ENCODE data around the gene PDZD4. TPM values are rescaled to one million over a fixed set of nuclear protein-coding genes. Genes with fewer than 3 reads are reported as not detected.

Gene PDZD4
- total and polyA plus RNA-seq, 4 donors = 0.15 to 1.8 (median 0.69) TPM

DNA sequence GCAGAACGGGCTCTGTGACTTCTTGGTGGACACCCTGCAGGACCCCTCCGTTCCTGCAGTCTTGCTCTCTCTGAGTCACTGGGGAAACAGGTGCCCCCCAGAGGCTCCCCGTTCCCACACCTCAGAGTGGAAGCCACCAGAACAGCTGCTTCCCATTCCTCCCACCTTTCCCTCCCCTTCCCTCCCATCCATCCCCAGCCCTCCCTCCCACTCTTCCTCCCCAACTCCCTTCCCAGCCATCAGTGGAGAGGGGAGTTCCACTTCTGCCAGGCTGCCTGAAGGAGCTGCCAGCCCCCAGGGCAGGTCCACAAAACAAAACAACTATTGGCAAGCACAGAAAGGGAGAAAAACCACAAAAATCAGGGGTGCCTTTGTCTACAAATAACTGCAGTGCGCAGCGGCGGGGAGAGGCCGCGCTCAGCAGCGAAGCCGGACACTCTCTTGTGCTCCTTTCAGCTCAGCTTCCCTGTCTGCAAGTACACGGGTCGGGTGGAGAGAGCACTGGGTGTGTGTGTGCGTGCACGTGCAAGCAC is 27.8 kb downstream of the PDZD4 start:
- Histone ChIP-seq H3K4me1 (ENCODE audit: control insufficient read depth in 4 of 4, insufficient read depth in 4 of 4, low read length in 3 of 4) (no peaks in the 10 kb centered on the region), H3K27ac (ENCODE audit: low read depth in 1 of 2, low read length in 2 of 2) (no peak overlapping the region), H3K27me3 (ENCODE audit: control insufficient read depth in 4 of 4, insufficient read depth in 4 of 4, low read length in 3 of 4) (no peaks in the 10 kb centered on the region), H3K4me3 (ENCODE audit: low read depth in 1 of 3, low read length in 3 of 3) (no peak overlapping the region), H3K36me3 (ENCODE audit: control insufficient read depth in 4 of 4, insufficient read depth in 3 of 4, low read depth in 1 of 4, low read length in 3 of 4) (peaks cover 0 to 10% (median 2%) of the 10 kb centered on the region in 4 donors), H3K9me3 (ENCODE audit: control insufficient read depth in 4 of 4, low read length in 3 of 4) (no peaks in the 10 kb centered on the region), H3K9ac (ENCODE audit: low read depth in 1 of 2, low read length in 2 of 2) (no peak overlapping the region)
- DNase-seq (ENCODE audit: low spot score) = no peak
- TF ChIP-seq REST (IDR thresholded peaks at IDR 0.05) = no peak
- no peak for TF ChIP-seq MAX (IDR thresholded peaks at IDR 0.05)
- no peak for TF ChIP-seq GABPA (IDR thresholded peaks at IDR 0.05 in 1 of 2, conservative IDR thresholded peaks at IDR 0.05 in 1 of 2)
- no peak for TF ChIP-seq JUND (IDR thresholded peaks at IDR 0.05)
- TF ChIP-seq NR2F2 (IDR thresholded peaks at IDR 0.05) = no peak
- TF ChIP-seq HNF4A (conservative IDR thresholded peaks at IDR 0.05) = no peak
- TF ChIP-seq, protein P1, sequence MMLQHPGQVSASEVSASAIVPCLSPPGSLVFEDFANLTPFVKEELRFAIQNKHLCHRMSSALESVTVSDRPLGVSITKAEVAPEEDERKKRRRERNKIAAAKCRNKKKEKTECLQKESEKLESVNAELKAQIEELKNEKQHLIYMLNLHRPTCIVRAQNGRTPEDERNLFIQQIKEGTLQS (IDR thresholded peaks at IDR 0.05) = no peak
- TF ChIP-seq TAF1 (conservative IDR thresholded peaks at IDR 0.05) = no peak
- TF ChIP-seq FOXA1 (IDR thresholded peaks at IDR 0.05) = no peak
- no peak for TF ChIP-seq RAD21 (IDR thresholded peaks at IDR 0.05)
- TF ChIP-seq YY1 (IDR thresholded peaks at IDR 0.05) = no peak
- TF ChIP-seq SP1 (IDR thresholded peaks at IDR 0.05) = no peak
- no peak for TF ChIP-seq CTCF (IDR thresholded peaks at IDR 0.05; ENCODE audit: low read depth, low read length, missing input control)
- 75% methylated on average over 14 of the region's 14 CpGs for WGBS

- DNase-seq (ENCODE audit: low spot score) = no peak
- Histone ChIP-seq H3K4me3 (ENCODE audit: low read depth in 1 of 3, low read length in 3 of 3) (no peak overlapping the region), H3K4me1 (ENCODE audit: control insufficient read depth in 4 of 4, insufficient read depth in 4 of 4, low read length in 3 of 4) (peaks cover 0 to 3% (median 0%) of the 10 kb centered on the region in 4 donors), H3K36me3 (ENCODE audit: control insufficient read depth in 4 of 4, insufficient read depth in 3 of 4, low read depth in 1 of 4, low read length in 3 of 4) (peaks cover 0 to 16% (median 4%) of the 10 kb centered on the region in 4 donors), H3K27me3 (ENCODE audit: control insufficient read depth in 4 of 4, insufficient read depth in 4 of 4, low read length in 3 of 4) (no peaks in the 10 kb centered on the region), H3K27ac (ENCODE audit: low read depth in 1 of 2, low read length in 2 of 2) (no peak overlapping the region), H3K9me3 (ENCODE audit: control insufficient read depth in 4 of 4, low read length in 3 of 4) (peaks cover 0 to 3% (median 0%) of the 10 kb centered on the region in 4 donors), H3K9ac (ENCODE audit: low read depth in 1 of 2, low read length in 2 of 2) (no peak overlapping the region)
- TF ChIP-seq CTCF (IDR thresholded peaks at IDR 0.05; ENCODE audit: low read depth, low read length, missing input control) = no peak
- no peak for TF ChIP-seq HNF4A (conservative IDR thresholded peaks at IDR 0.05)
- TF ChIP-seq ZBTB33 (IDR thresholded peaks at IDR 0.05) = no peak
- TF ChIP-seq FOXA2 (IDR thresholded peaks at IDR 0.05) = no peak
- TF ChIP-seq JUND (IDR thresholded peaks at IDR 0.05) = no peak
- TF ChIP-seq SP1 (IDR thresholded peaks at IDR 0.05) = no peak
- 89% methylated on average over 8 of the region's 8 CpGs for WGBS
Measured at GRCh38 chrX:153801669-153802068, 28.7 kb downstream of the PDZD4 start.

All from liver (tissue), 9 donors.